ENCODE data around the gene MIAT.

The MIAT gene

DNA sequence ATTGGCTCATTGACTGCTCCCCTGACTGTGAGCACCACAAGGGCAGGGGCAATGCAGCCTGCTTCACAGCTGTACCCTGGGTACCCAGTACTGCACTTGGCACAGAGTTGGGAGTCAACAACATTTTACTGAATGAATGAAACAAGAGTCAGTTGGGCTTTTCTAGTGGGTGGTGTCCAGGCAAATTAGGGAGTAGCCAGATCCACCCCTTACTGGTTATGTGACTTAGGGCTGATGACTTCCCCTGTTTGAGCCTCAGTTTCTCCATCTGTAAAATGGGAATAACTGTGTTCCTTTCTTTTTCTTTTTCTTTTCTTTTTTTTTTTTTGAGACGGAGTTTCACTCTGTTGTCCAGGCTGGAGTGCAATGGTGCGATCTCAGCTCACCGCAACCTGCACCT lies 23.1 kb downstream of the MIAT start:
- TF ChIP-seq, protein P1, sequence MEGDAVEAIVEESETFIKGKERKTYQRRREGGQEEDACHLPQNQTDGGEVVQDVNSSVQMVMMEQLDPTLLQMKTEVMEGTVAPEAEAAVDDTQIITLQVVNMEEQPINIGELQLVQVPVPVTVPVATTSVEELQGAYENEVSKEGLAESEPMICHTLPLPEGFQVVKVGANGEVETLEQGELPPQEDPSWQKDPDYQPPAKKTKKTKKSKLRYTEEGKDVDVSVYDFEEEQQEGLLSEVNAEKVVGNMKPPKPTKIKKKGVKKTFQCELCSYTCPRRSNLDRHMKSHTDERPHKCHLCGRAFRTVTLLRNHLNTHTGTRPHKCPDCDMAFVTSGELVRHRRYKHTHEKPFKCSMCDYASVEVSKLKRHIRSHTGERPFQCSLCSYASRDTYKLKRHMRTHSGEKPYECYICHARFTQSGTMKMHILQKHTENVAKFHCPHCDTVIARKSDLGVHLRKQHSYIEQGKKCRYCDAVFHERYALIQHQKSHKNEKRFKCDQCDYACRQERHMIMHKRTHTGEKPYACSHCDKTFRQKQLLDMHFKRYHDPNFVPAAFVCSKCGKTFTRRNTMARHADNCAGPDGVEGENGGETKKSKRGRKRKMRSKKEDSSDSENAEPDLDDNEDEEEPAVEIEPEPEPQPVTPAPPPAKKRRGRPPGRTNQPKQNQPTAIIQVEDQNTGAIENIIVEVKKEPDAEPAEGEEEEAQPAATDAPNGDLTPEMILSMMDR (IDR thresholded peaks at IDR 0.05; ENCODE audit: borderline replicate concordance, control extremely low read depth, extremely low read depth, insufficient read depth, missing control alignments), result no peak
- in situ Hi-C loops (cut with MboI; ENCODE audit: low sequenced_read_pairs, unreplicated experiment), result no loop called here
- DNase-seq (ENCODE audit: low spot score), result no peak

DNA sequence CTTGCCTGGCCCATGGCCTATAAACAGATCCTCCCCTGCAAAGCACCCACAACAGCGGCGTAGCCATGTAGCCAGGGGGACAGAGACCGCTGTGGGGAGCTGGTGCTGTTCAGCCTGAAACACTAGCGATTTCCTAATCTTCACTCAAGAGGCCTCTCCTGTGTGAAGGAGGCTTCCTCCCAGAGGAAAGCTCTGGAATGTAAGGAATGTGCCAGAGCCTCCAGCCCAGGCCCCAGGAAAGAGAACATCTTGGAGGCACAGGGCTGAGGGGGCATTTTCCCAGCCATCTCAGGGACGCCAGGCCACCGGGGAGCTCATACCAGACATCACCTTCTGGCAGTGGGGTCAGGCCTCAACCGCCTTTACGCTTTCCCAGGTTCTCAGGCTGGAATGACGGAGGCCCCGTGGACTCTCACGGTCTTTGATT lies 24.0 kb downstream of the MIAT start:
- TF ChIP-seq, protein P1 (IDR thresholded peaks at IDR 0.05; ENCODE audit: borderline replicate concordance, control extremely low read depth, extremely low read depth, insufficient read depth, missing control alignments), result no peak
- no peak for DNase-seq (ENCODE audit: low spot score)
- in situ Hi-C loops (cut with MboI; ENCODE audit: low sequenced_read_pairs, unreplicated experiment), result no loop called here

DNA sequence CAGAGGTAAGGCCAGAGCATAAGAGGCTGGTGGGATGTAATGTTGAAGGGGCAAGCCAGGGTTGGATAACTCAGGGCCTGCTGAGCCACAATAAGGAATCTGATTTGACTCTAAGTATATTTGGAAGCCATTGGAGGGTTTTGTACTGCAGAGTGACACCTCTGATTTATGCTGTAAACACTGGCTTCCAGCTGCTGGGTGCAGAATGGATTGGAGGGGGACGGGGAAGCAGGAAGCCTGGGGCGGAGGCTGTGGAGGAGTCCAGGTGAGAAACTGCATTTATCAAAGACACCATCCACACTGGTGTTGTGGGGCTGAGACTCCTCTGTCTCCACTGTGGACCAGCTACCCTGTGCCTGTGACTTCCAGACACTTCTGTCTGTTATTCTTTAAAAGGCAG lies 26.8 kb downstream of the MIAT start:
- in situ Hi-C loops (cut with MboI; ENCODE audit: low sequenced_read_pairs, unreplicated experiment), result no loop called here
- DNase-seq (ENCODE audit: low spot score), result no peak
- TF ChIP-seq, protein P1 (IDR thresholded peaks at IDR 0.05; ENCODE audit: borderline replicate concordance, control extremely low read depth, extremely low read depth, insufficient read depth, missing control alignments), result no peak

DNA sequence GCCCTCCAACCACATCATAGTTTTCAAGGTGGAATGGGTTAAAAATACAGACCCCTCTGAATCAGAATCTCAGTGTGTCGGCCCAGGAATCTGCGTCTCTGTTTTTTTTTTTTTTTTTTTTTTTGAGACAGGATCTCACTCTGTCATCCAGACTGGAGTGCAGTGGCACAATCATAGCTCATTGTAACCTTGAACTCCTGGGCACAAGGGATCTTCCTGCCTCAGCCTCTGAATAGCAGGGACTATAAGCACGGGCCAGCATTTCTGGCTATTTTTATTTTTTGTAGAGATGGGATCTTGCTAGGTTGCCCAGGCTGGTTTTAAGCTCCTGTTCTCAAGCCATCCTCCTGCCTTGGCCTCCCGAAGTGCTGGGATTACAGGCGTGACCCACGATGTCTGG lies 28.2 kb downstream of the MIAT start:
- no peak for DNase-seq (ENCODE audit: low spot score)
- TF ChIP-seq, protein P1 (IDR thresholded peaks at IDR 0.05; ENCODE audit: borderline replicate concordance, control extremely low read depth, extremely low read depth, insufficient read depth, missing control alignments), result no peak
- in situ Hi-C loops (cut with MboI; ENCODE audit: low sequenced_read_pairs, unreplicated experiment), result no loop called here

DNA sequence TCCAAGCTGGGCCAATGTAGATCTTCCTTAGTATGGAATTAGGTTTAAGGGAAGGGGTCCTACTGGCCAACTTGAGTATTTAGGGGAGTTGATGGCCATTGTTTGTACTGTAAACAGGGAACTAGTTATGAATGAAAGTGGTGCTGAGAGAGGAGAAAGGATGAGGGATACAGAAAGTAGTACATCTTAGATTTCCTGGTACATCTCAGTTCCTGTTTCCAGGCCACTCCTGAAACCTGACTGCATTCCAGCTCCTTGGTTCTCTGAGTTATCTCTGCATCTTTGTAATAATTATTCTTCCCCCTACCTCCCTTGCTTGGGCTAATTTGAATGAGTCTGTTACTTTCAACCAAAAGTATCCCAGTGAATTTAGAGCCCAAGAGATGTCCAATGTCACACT lies 30.1 kb downstream of the MIAT start:
- TF ChIP-seq, protein P1 (IDR thresholded peaks at IDR 0.05; ENCODE audit: borderline replicate concordance, control extremely low read depth, extremely low read depth, insufficient read depth, missing control alignments), result no peak
- in situ Hi-C loops (cut with MboI; ENCODE audit: low sequenced_read_pairs, unreplicated experiment), result no loop called here
- DNase-seq (ENCODE audit: low spot score), result no peak

DNA sequence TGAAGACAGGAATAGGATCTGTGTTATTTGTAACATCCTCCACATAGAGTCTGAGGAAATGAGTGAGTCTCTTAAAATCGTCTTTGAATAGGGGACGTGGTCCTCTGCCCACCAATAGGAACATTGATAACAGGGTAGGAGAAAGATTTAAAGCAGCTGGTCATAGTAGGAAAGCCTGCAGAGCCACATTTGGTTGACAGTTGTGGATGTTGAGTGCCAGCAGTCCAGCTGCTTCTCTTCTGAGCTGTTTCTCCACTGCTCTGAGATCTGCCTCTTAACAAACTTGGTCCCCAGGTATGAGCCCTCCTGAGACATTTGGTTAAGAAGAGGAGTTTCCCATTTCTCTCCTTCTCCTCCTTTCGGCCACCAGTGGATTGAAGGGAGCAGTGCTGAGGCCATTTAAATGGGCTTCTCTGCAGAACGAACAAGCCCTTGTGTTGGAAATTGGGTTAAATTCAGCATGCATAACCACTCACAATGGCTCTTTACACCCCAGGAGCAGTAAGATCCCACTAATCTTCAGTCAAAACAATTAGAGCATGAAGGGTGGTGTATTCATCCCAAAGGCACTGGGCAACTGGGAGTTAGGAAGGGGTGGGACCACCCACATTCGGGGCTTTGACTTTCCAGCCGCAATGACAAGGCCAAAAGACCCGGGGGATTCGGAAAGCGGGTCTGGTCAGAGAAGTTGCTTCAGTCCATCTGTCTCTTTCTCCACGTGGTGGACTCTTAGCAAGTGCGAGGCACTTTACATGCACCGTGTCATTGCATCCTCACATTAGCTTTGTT lies 32.3 kb downstream of the MIAT start:
- in situ Hi-C loops (cut with MboI; ENCODE audit: low sequenced_read_pairs, unreplicated experiment), result no loop called here
- DNase-seq (ENCODE audit: low spot score), result no peak
- TF ChIP-seq, protein P1 (IDR thresholded peaks at IDR 0.05; ENCODE audit: borderline replicate concordance, control extremely low read depth, extremely low read depth, insufficient read depth, missing control alignments), result no peak

Data from GM13976 (cell line).